SH-SY5Y (cell line): Measurements from ENCODE around the gene USP14.

Experiments
- GATA2 ChIP-seq: IDR thresholded peaks from 2 replicates; pipeline ENCODE4 v1.6.1; 2011; ENCODE audit warnings: mild to moderate bottlenecking, low read depth, low read length
- GATA3 ChIP-seq: IDR thresholded peaks from 2 replicates; pipeline ENCODE4 v1.6.1; 2011; ENCODE audit warnings: low read depth, mild to moderate bottlenecking, low read length, moderate library complexity

- TF ChIP-seq GATA3, result no peak
- no peak for TF ChIP-seq GATA2
Observed at GRCh38 chr18:159933-160332, 1.6 kb downstream of the USP14 start.
